Thyroid gland (tissue), 4 donors: ENCODE data around the gene RALGPS2. TPM values are rescaled to one million over a fixed set of nuclear protein-coding genes. Genes with fewer than 3 reads are reported as not detected.

Experiments used
- DNase-seq, 2 donors: peaks; one replicate each; pipeline ENCODE4 v3.0.0-alpha.2; 2019
- H3K27ac ChIP-seq, 3 donors: fragments of 200-600 bp; sonication (generic); 1 replicate in 2 of 3; 2 replicates in 1 of 3; pipeline ENCODE4 v1.5.1; 2016 to 2019; ENCODE audit warnings: mild to moderate bottlenecking in 1 of 3, moderate library complexity in 1 of 3
- H3K27me3 ChIP-seq: fragments of 200-600 bp; sonication (generic); one replicate; pipeline ENCODE4 v1.5.1; 2019
- H3K36me3 ChIP-seq, 2 donors: fragments of 200-600 bp; sonication (generic); one replicate each; pipeline ENCODE4 v1.5.1; 2016 to 2019
- H3K4me1 ChIP-seq, 2 donors: fragments of 200-600 bp; sonication (generic); one replicate each; pipeline ENCODE4 v1.5.1; 2017 to 2019
- H3K4me3 ChIP-seq, 3 donors: fragments of 200-600 bp; sonication (generic); replicated peaks in 1 of 3; 1 replicate in 2 of 3; 2 replicates in 1 of 3; pipeline ENCODE4 v1.5.1; 2016; ENCODE audit warnings: mild to moderate bottlenecking in 1 of 3
- H3K9me3 ChIP-seq: fragments of 200-600 bp; sonication (generic); one replicate; pipeline ENCODE4 v1.5.1; 2017
- CTCF ChIP-seq, 6 experiments: fragments of 200-600 bp in 3 of 6; fragments of 450-650 bp in 3 of 6; sonication (generic) in 3 of 6; IDR thresholded peaks; one replicate each; pipeline ENCODE4 v1.5.1; 2016 to 2019; ENCODE audit warnings: antibody characterized with exemption in 6 of 6, mild to moderate bottlenecking in 2 of 6, inconsistent platforms in 1 of 6, moderate library complexity in 1 of 6
- POLR2A ChIP-seq, 2 donors: fragments of 450-650 bp; IDR thresholded peaks; one replicate each; pipeline ENCODE4 v1.6.1; 2017; ENCODE audit warnings: antibody characterized with exemption in 2 of 2, mild to moderate bottlenecking in 2 of 2, moderate library complexity in 1 of 2
- WGBS, 2 donors: methylation state at CpG; one replicate each; pipeline ENCODE4 v1.1.5; 2017; 5-methylcytosine and 5-hydroxymethylcytosine counted together
- intact Hi-C: fragments of 100-400 bp; cut with DNase I; formaldehyde crosslinking; loops from one replicate; pipeline ENCODE4 v1.15.1; 2023
- total RNA-seq, 4 donors: library from RNA; depleted of rRNA; stranded (reverse); fragments of >200 nt; gene quantifications; one replicate each; pipeline ENCODE4 v1.2.3, GENCODE V29; 2016

RALGPS2 gene
- total RNA-seq, 4 donors from 2014 or later: 15.3 to 31.4 (median 17.7) TPM

- no peaks in the 10 kb centered on the region for H3K27me3 ChIP-seq
- no peak overlapping the region for H3K4me3 ChIP-seq
- no peak overlapping the region for H3K27ac ChIP-seq
- intact Hi-C loops: no loop called here
- WGBS, 2 donors: 94% methylated on average over 3 of the region's 3 CpGs
- H3K4me1 ChIP-seq: peaks cover 5 to 8% of the 10 kb centered on the region in 2 donors
- DNase-seq: no peak
- H3K9me3 ChIP-seq: no peaks in the 10 kb centered on the region
- no peaks in the 10 kb centered on the region for H3K36me3 ChIP-seq
- TF ChIP-seq POLR2A (IDR thresholded peaks at IDR 0.05) (no peak), CTCF (IDR thresholded peaks at IDR 0.05) (no peak)
These were observed 71.0 kb downstream of the RALGPS2 start for GRCh38 chr1:178796013-178796412.

GRCh38 chr1:178797590-178797989 is 72.5 kb downstream of the RALGPS2 start:
- TF ChIP-seq POLR2A (IDR thresholded peaks at IDR 0.05) (no peak), CTCF (IDR thresholded peaks at IDR 0.05) (no peak)
- Histone ChIP-seq H3K4me3 (no peak overlapping the region), H3K9me3 (no peaks in the 10 kb centered on the region), H3K27me3 (no peaks in the 10 kb centered on the region), H3K27ac (peak overlapping the region in 2 of 3 donors; percentile 27 to 34), H3K36me3 (no peaks in the 10 kb centered on the region), H3K4me1 (peaks cover 5 to 8% of the 10 kb centered on the region in 2 donors)
- no peak for DNase-seq
- intact Hi-C loops: no loop called here
- WGBS, 2 donors: 91 to 92% methylated on average over 2 of the region's 2 CpGs

GRCh38 chr1:178798232-178798861 is 73.3 kb downstream of the RALGPS2 start:
- Histone ChIP-seq H3K9me3 (no peaks in the 10 kb centered on the region), H3K36me3 (no peaks in the 10 kb centered on the region), H3K27me3 (no peaks in the 10 kb centered on the region), H3K4me3 (no peak overlapping the region), H3K27ac (no peak overlapping the region), H3K4me1 (peaks cover 5 to 8% of the 10 kb centered on the region in 2 donors)
- 96 to 97% methylated on average over 6 of the region's 6 CpGs for WGBS, 2 donors
- DNase-seq: no peak
- TF ChIP-seq CTCF (IDR thresholded peaks at IDR 0.05): no peak
- no peak for TF ChIP-seq POLR2A (IDR thresholded peaks at IDR 0.05)
- intact Hi-C loops: no loop called here

- no peak for DNase-seq
- Histone ChIP-seq H3K4me3 (no peak overlapping the region), H3K27ac (no peak overlapping the region), H3K36me3 (no peaks in the 10 kb centered on the region), H3K27me3 (no peaks in the 10 kb centered on the region), H3K9me3 (no peaks in the 10 kb centered on the region), H3K4me1 (no peaks in the 10 kb centered on the region)
- intact Hi-C loops: no loop called here
- WGBS, 2 donors: 90 to 93% methylated on average over 3 of the region's 3 CpGs
- no peak for TF ChIP-seq CTCF (IDR thresholded peaks at IDR 0.05)
- TF ChIP-seq POLR2A (IDR thresholded peaks at IDR 0.05): no peak
These were observed 77.8 kb downstream of the RALGPS2 start for GRCh38 chr1:178802873-178803272.

GRCh38 chr1:178806665-178807300 is 81.7 kb downstream of the RALGPS2 start:
- H3K4me1 ChIP-seq: no peaks in the 10 kb centered on the region
- intact Hi-C loops: no loop called here
- DNase-seq: no peak
- 97 to 98% methylated on average over 9 of the region's 9 CpGs for WGBS, 2 donors
- H3K36me3 ChIP-seq: no peaks in the 10 kb centered on the region
- H3K4me3 ChIP-seq: no peak overlapping the region
- H3K9me3 ChIP-seq: no peaks in the 10 kb centered on the region
- TF ChIP-seq CTCF (IDR thresholded peaks at IDR 0.05) (no peak), POLR2A (IDR thresholded peaks at IDR 0.05) (no peak)
- no peak overlapping the region for H3K27ac ChIP-seq
- H3K27me3 ChIP-seq: no peaks in the 10 kb centered on the region
